ENCODE results near the gene SLC29A2. TPM values are rescaled to one million over a fixed set of nuclear protein-coding genes. Genes with fewer than 3 reads are reported as not detected.

The SLC29A2 gene
- total and polyA plus RNA-seq, 8 donors = 7.4 to 22.8 (median 9.6) TPM

- Histone ChIP-seq H3K27ac (no peak overlapping the region), H3K36me3 (peaks cover 0 to 5% of the 10 kb centered on the region in 2 donors), H3K4me1 (peaks cover 5 to 21% of the 10 kb centered on the region in 2 donors), H3K4me3 (no peak overlapping the region), H3K9me3 (no peaks in the 10 kb centered on the region), H3K27me3 (peaks cover 0 to 26% of the 10 kb centered on the region in 2 donors)
- DNase-seq = no peak
- ATAC-seq = no peak
- intact Hi-C loops (cut with DNase I) = no loop called here
- no peak for TF ChIP-seq CTCF (IDR thresholded peaks at IDR 0.05)
Measured at GRCh38 chr11:66366844-66367477, 4.6 kb downstream of the SLC29A2 start.

GRCh38 chr11:66365711-66366619 lies 5.6 kb downstream of the SLC29A2 start:
- ATAC-seq (no peak), DNase-seq (peak in 1 of 4 donors; percentile 53)
- Histone ChIP-seq H3K9me3 (no peaks in the 10 kb centered on the region), H3K4me1 (peaks cover under 1 to 12% of the 10 kb centered on the region in 2 donors), H3K4me3 (no peak overlapping the region), H3K27ac (no peak overlapping the region), H3K36me3 (peaks cover 0 to 5% of the 10 kb centered on the region in 2 donors), H3K27me3 (peaks cover 0 to 16% of the 10 kb centered on the region in 2 donors)
- no peak for TF ChIP-seq CTCF (IDR thresholded peaks at IDR 0.05)
- intact Hi-C loops (cut with DNase I) = no loop called here

- Histone ChIP-seq H3K27ac (no peak overlapping the region), H3K4me1 (peaks cover 0 to 8% of the 10 kb centered on the region in 2 donors), H3K4me3 (no peak overlapping the region), H3K36me3 (peaks cover 0 to 5% of the 10 kb centered on the region in 2 donors), H3K27me3 (peaks cover 0 to 8% of the 10 kb centered on the region in 2 donors), H3K9me3 (no peaks in the 10 kb centered on the region)
- intact Hi-C loops (cut with DNase I) = no loop called here
- peak in 1 of 4 donors; percentile 38 for DNase-seq
- no peak for ATAC-seq
- TF ChIP-seq CTCF (IDR thresholded peaks at IDR 0.05) = no peak
Measured at GRCh38 chr11:66365166-66365565, 6.4 kb downstream of the SLC29A2 start.

- Histone ChIP-seq H3K27ac (peak overlapping the region; percentile 13 to 24), H3K4me1 (peaks cover 0 to 8% of the 10 kb centered on the region in 2 donors), H3K36me3 (peaks cover 0 to 5% of the 10 kb centered on the region in 2 donors), H3K9me3 (no peaks in the 10 kb centered on the region), H3K4me3 (no peak overlapping the region), H3K27me3 (peaks cover 0 to 7% of the 10 kb centered on the region in 2 donors)
- ATAC-seq (peak; percentile 21), DNase-seq (peak in 1 of 4 donors; percentile 88)
- TF ChIP-seq CTCF (IDR thresholded peaks at IDR 0.05) = peak; percentile 48 to 69
- intact Hi-C loops (cut with DNase I) = no loop called here
Measured at GRCh38 chr11:66363805-66364535, 7.6 kb downstream of the SLC29A2 start.
